KOPT-K1 (cell line): Measurements from ENCODE around the gene SLFN12L.
"Not testable (repeated sequence)": the region's sequence is repeated elsewhere in the genome, so short reads cannot be mapped to it uniquely, and the experiment has no call there.

Experiments used
- H3K27ac ChIP-seq: fragments of 200-600 bp; sonication (generic); 2 replicates; pipeline ENCODE4 v1.5.1; 2016; ENCODE audit warnings: antibody characterized with exemption, mild to moderate bottlenecking, low read depth, low read length; ENCODE audit not compliant: poor library complexity, severe bottlenecking
- H3K36me3 ChIP-seq: fragments of 200-600 bp; sonication (generic); 2 replicates; pipeline ENCODE4 v1.5.1; 2017; ENCODE audit warnings: antibody characterized with exemption, mild to moderate bottlenecking, low read length, moderate library complexity; ENCODE audit not compliant: insufficient read depth
- H3K9me3 ChIP-seq: fragments of 200-600 bp; sonication (generic); 2 replicates; pipeline ENCODE4 v1.5.1; 2017; ENCODE audit warnings: antibody characterized with exemption, low read length, mild to moderate bottlenecking; ENCODE audit not compliant: insufficient read depth, poor library complexity, severe bottlenecking

SLFN12L gene

DNA sequence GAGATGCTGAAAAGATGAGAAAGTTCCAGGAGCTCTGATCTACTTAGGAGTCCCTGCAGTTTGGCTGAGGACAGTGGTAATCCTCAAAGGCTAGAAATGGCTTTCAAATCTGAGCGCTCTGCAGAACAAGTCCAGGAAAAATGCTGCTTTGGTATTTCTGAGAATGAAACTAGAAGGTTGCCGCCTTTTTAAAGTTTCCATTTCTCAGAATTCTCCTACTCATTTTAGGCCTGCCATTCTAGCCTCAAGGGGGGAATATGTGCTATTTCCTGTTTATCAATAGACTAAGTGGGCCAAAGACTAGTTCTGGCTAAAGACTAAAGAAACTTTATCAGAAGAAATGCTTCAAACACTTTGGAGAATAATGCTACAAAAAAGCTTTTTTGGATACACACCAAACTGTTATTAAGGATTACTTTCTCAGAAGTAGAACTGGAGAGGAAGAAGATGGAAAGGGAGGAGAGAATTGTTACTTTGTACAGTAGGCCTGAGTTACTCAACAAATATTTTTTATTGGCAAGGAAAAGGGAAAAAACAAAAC is at the start of gene SLFN12L:
Gene SLFN12L, minus strand, starts transcription at position 78 of the 541 bp plus-strand sequence. CDS start 15,314 bp downstream, outside the sequence.
- H3K27ac ChIP-seq, result peak within 1 kb of the TSS; percentile 96
- no peaks in the 10 kb centered on the region for H3K36me3 ChIP-seq

DNA sequence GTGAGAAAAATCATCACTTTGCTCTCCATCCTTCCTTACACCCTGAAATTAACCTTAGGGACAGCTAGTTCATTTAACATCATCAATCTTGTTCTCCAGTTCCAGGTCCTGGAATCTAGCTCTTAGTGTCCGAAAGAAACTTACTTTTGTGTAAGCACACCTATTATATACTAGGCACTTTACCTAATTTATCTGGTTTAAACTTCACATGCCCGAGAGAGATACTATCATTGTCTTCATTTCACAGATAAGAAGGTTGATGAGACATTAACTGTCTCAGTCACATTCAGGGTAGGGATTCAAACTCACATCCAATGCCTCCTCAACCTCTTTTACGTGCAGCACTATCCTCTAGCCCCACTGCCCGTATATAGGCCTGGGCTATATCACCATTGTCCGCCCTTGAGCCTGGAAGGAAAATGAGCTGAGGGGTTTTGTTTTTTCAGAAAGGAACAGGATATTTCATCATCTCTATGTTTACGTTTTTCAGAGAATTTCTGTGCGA is 49.1 kb upstream of the SLFN12L start:
- Histone ChIP-seq H3K27ac (peak overlapping the region; percentile 87), H3K9me3 (no peaks in the 10 kb centered on the region), H3K36me3 (no peaks in the 10 kb centered on the region)

More for the DNA sequence above, at the start of gene SLFN12L:
- no peaks in the 10 kb centered on the region for H3K9me3 ChIP-seq

- H3K27ac ChIP-seq, result no peak overlapping the region
- no peaks in the 10 kb centered on the region for H3K9me3 ChIP-seq
- no peaks in the 10 kb centered on the region for H3K36me3 ChIP-seq
Observed at GRCh38 chr17:35584061-35584460, 46.6 kb upstream of the SLFN12L start.

DNA sequence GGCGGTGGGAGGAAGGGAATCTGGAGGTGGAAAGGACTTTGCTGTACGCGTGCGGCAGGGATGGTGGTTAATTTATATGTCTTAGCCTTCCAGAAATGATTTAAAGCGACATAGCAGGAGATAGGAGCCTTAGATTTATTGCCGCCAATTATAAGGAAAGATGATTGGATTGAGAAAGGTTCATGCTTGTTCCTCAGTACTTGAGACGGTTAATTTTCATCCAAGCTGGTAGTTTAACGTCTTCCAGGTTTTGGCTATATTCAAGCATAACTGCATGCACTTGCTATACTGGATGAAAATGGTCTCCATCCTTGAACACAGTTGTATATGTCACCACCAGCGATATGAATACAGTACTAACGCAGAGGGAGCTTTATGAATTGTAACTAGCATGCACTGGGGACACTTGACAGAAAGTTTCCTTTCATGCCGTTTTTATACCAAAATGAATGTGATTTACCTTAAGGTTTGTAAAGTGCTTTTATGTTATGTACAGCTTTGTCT is 41.5 kb upstream of the SLFN12L start:
- Histone ChIP-seq H3K9me3 (no peaks in the 10 kb centered on the region), H3K36me3 (peaks cover 28% of the 10 kb centered on the region), H3K27ac (peak overlapping the region; percentile 88)

DNA sequence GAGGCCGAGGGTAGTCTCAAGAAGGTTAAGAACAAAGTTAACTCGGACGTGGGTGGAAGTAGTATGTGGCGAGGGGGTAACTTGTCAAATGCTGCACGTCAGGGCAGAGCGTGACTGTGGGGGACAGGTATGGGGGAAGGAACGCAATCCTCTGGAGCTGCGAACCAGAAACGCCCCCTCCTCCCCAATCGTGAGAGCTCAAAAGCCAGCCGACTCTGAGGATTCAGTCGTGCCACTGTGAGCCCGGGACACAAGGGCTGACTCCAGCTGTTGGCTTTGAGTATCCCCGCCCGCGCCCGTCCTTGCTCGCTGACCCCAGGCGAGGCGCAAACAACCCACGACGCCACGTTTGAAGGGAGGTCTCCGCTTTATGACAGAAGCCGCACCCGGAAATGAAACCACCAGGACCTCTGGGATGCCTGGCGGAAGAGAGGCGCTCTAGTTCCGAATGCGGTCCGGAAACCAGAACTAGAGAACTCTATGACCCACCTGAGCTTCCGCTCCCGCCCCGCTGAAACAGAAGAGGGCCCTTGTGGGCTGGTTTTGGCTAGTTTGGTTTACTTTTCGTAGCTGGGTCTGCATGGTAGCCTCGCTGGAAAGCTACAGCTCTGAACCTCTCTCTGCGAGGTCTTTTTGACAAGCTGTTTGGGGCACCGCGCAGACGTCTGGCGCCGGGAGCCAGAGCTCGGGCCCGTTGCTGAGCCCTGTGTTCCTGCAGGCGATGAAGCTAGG is 40.9 kb upstream of the SLFN12L start, which contains the start of gene PEX12:
Gene PEX12, minus strand, starts transcription at position 375 of the 732 bp plus-strand sequence. CDS start 550 bp downstream, outside the sequence.
- H3K36me3 ChIP-seq, result peaks cover 35% of the 10 kb centered on the region
- H3K27ac ChIP-seq, result peak within 1 kb of the TSS; percentile 88
- H3K9me3 ChIP-seq, result no peaks in the 10 kb centered on the region

DNA sequence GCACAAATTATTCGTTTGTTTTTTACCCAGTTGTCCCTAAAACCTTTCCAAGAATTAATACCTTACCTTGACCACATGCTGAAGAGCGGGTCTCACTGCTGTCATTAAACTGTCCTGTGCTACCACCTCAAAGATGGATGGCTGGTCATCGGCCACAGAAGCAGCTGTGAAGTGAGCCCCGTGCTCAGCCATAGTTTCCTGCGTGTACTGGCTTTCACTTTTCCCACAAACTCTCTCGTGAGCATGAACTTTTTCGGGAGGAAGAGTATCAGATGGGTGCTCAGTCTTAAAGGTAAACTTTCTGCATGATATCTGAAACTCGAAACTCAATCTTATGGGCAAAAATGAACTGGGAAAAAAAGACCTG is 40.3 kb upstream of the SLFN12L start:
- Histone ChIP-seq H3K9me3 (no peaks in the 10 kb centered on the region), H3K27ac (peak overlapping the region; percentile 88), H3K36me3 (peaks cover 35% of the 10 kb centered on the region)

DNA sequence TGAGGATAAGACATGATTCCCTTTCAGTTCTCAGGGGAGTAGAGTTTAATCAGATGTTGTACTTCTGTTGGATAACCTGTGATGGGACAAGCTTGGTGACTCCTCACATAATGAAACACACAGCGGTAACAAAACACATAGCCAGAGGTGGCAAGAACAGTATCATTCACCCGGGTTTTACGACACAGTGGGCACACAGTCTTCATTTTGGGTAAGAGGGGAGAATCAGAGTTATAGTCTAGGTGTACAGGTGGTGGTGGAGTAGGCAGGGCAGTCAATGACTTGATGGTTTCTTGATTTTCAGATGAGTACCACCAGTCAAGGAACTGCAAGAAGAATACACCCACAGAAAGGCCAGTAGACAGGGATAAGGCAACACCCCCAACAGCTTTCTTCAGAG is 38.3 kb upstream of the SLFN12L start:
- Histone ChIP-seq H3K9me3 (no peaks in the 10 kb centered on the region), H3K36me3 (peaks cover 42% of the 10 kb centered on the region), H3K27ac (no peak overlapping the region)

DNA sequence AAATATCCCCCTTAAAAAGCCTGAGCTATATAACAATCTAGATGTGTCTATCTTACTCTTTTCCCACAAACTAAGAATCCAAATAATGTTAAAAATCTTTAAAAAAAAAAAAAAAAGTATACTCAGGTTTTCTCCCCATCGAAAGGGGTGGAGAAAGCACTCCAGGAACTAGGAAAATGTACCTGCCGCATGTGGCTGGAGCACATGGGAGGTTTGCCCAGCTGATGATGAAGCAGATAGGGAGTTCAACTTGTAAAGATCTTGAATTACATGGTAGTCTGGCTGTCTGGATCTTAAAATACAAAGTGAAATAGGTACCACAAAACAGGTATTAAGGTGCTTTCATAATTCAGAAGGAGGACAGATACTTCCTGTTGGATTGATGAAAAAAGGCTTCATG is 31.9 kb upstream of the SLFN12L start:
- Histone ChIP-seq H3K9me3 (no peaks in the 10 kb centered on the region), H3K27ac (no peak overlapping the region), H3K36me3 (peaks cover 21% of the 10 kb centered on the region)

DNA sequence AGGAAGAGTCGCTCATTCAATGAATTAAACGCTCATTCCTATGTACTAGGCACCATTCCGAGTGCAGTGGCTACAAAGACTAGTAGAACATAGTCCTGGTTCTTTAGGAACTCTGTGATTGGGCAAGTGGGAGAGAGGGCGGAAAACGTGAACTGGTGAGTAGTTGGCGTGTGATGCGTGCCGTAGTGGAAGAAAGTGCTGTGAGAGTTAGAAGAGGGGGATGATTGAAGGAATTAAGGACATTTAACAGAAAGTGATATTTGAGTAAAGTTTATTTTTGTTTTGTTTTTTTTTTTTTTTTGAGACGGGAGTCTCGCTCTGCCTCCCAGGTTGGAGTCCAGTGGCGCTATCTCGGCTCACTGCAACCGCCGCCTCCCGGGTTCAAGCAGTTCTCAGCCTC is 31.1 kb upstream of the SLFN12L start:
- Histone ChIP-seq H3K9me3 (no peaks in the 10 kb centered on the region), H3K27ac (peak overlapping the region; percentile 71), H3K36me3 (peaks cover 13% of the 10 kb centered on the region)

DNA sequence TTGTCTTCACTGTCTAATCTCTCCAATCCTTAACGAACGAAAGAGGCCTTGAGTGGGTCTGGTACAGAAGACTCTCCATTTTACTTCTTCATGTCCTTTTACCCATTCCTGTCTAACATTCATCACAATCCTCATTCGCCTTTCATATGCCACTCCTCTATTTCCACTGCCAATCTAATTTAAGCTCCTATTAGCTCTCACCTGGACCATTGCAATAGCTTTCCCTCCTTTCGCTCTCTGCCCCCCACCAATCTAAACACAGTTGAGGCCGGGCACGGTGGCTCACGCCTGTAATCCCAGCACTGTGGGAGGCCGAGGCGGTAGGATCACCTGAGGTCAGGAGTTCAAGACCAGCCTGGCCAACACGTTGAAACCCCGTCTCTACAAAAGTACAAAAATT is 29.5 kb upstream of the SLFN12L start:
- Histone ChIP-seq H3K36me3 (peaks cover 7% of the 10 kb centered on the region; the same call in 1 of the 2 replicates), H3K9me3 (no peaks in the 10 kb centered on the region), H3K27ac (peak overlapping the region; percentile 71)

- H3K36me3 ChIP-seq, H3K27ac ChIP-seq, H3K9me3 ChIP-seq: not testable (repeated sequence)
Observed at GRCh38 chr17:35563181-35563580, 25.7 kb upstream of the SLFN12L start.

- no peaks in the 10 kb centered on the region for H3K36me3 ChIP-seq
- H3K27ac ChIP-seq, result no peak within 1 kb of the TSS
- no peaks in the 10 kb centered on the region for H3K9me3 ChIP-seq
Observed at GRCh38 chr17:35560703-35561102, 23.2 kb upstream of the SLFN12L start, which contains the start of gene SLFN14. TSS of gene SLFN14 (minus strand) at chr17:35560819. CDS start at chr17:35558062, 2,757 bp downstream.

GRCh38 chr17:35559495-35560210 is 22.2 kb upstream of the SLFN12L start:
- no peaks in the 10 kb centered on the region for H3K9me3 ChIP-seq

GRCh38 chr17:35557353-35557752 is 19.9 kb upstream of the SLFN12L start:
- H3K36me3 ChIP-seq, result no peaks in the 10 kb centered on the region
- no peaks in the 10 kb centered on the region for H3K9me3 ChIP-seq
- no peak overlapping the region for H3K27ac ChIP-seq

More at GRCh38 chr17:35559495-35560210, 22.2 kb upstream of the SLFN12L start:
- Histone ChIP-seq H3K27ac (no peak overlapping the region), H3K36me3 (no peaks in the 10 kb centered on the region)

DNA sequence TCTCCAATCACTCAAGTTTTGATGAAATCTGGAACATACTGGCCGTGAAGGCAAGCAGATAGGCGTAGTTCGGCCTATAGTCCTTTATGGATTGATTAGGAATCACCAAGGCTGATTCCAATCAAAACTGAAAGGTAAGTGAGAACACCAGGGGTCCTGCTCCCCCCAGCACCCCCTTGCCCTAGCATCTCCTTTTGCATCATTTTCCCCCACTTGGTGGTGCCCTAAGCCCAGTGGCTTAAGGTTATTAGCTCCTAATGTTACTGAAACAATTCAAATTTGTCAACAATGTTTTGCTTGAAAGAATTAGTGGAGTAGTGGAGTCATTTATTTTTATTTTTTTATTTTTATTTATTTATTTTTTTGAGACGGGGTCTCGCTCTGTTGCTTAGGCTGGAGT is 18.2 kb upstream of the SLFN12L start:
- Histone ChIP-seq H3K36me3 (no peaks in the 10 kb centered on the region), H3K27ac (no peak overlapping the region), H3K9me3 (no peaks in the 10 kb centered on the region)
